ENCODE results near the gene SLX1B. TPM values are rescaled to one million over a fixed set of nuclear protein-coding genes. Genes with fewer than 3 reads are reported as not detected.

Gene SLX1B
- polyA plus RNA-seq, 4 donors = 10.4 to 15.6 (median 13.2) TPM

Other genes with a start within 250 kb of the SLX1B start
- 1 to 10 TPM in 3 of 4 donors, under 1 TPM in 1; 0.97 to 2.2 (median 1.2) TPM for gene NPIPB11, start 47.8 kb upstream of the SLX1B start, polyA plus RNA-seq (ENCODE audit: insufficient read length in 4 of 4)
- gene BOLA2, start 182 bp upstream of the SLX1B start, polyA plus RNA-seq (ENCODE audit: insufficient read length in 4 of 4) = 10 to 100 TPM in 2 of 4 donors, 1 to 10 TPM in 2; 7.0 to 16.1 (median 9.9) TPM
- gene SULT1A4, start 5.4 kb downstream of the SLX1B start, polyA plus RNA-seq (ENCODE audit: insufficient read length in 4 of 4) = 10 to 100 TPM in 3 of 4 donors, 1 to 10 TPM in 1; 9.9 to 26.2 (median 18.0) TPM
- gene NPIPB12, start 51.9 kb downstream of the SLX1B start, polyA plus RNA-seq (ENCODE audit: insufficient read length in 4 of 4) = 10 to 100 TPM; 20.9 to 41.2 (median 30.3) TPM
- 1 to 10 TPM; 2.2 to 3.4 (median 2.7) TPM for gene SPN, start 208.7 kb downstream of the SLX1B start, polyA plus RNA-seq (ENCODE audit: insufficient read length in 4 of 4)
- 100 to 1,000 TPM; 141 to 195 (median 149) TPM for gene QPRT, start 224.6 kb downstream of the SLX1B start, polyA plus RNA-seq (ENCODE audit: insufficient read length in 4 of 4)